Transverse colon (tissue), 4 donors: Measurements from ENCODE around the gene TEDC1.

ENCODE experiments used
- POLR2A ChIP-seq: fragments of 450-650 bp; IDR thresholded peaks from one replicate; pipeline ENCODE4 v1.6.1; 2016; ENCODE audit warnings: antibody characterized with exemption, mild to moderate bottlenecking, moderate library complexity
- POLR2AphosphoS5 ChIP-seq, 3 donors: sonication (generic); formaldehyde crosslinking; IDR thresholded peaks; one replicate each; pipeline ENCODE4 v1.6.1; 2016; ENCODE audit warnings: antibody characterized with exemption in 3 of 3
- TF ChIP-seq, protein P1 (sequence below), 5 experiments: fragments of 200-600 bp in 3 of 5; fragments of 450-650 bp in 2 of 5; sonication (generic) in 3 of 5; IDR thresholded peaks; 1 replicate in 2 of 5; 2 replicates in 3 of 5; pipeline ENCODE4 v1.5.1; 2016 to 2017; ENCODE audit warnings: antibody characterized with exemption in 5 of 5, inconsistent platforms in 3 of 5, mild to moderate bottlenecking in 2 of 5, moderate library complexity in 1 of 5

DNA sequence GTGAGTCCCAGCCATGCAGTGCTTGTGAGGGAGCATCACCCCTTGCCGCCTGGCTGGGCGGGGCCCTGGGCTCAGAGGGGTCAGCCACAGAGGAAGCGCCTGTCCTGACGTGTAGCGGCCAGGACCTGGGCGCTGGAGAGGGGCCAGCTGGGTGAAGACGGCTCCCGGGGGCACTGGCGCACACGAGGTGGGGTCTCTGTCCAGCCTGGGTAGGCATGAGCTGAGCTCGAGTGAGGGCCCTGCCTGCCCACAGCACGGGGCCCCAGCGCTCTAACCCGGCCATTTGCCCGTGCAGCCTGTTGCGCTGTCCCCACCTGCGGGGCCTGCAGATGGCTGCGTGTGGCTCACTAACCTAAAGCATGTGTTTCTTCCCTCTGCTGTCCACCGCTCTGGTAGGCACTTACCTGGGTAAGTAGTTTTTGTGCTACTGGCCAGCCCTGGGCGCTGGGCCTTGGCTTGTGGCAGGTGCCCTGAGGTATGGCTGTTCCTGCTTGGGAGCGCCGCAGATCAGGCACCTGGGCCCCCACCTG lies 23.0 kb upstream of the TEDC1 start:
- TF ChIP-seq, protein P1, sequence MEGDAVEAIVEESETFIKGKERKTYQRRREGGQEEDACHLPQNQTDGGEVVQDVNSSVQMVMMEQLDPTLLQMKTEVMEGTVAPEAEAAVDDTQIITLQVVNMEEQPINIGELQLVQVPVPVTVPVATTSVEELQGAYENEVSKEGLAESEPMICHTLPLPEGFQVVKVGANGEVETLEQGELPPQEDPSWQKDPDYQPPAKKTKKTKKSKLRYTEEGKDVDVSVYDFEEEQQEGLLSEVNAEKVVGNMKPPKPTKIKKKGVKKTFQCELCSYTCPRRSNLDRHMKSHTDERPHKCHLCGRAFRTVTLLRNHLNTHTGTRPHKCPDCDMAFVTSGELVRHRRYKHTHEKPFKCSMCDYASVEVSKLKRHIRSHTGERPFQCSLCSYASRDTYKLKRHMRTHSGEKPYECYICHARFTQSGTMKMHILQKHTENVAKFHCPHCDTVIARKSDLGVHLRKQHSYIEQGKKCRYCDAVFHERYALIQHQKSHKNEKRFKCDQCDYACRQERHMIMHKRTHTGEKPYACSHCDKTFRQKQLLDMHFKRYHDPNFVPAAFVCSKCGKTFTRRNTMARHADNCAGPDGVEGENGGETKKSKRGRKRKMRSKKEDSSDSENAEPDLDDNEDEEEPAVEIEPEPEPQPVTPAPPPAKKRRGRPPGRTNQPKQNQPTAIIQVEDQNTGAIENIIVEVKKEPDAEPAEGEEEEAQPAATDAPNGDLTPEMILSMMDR (IDR thresholded peaks at IDR 0.05) = no peak
- TF ChIP-seq POLR2A (no peak), POLR2AphosphoS5 (IDR thresholded peaks at IDR 0.05) (no peak)
